ENCODE results near the gene PLTP. TPM values are rescaled to one million over a fixed set of nuclear protein-coding genes. Genes with fewer than 3 reads are reported as not detected.
A peak's percentile ranks its signal among the peaks of the same experiment; 100 is the strongest.

The PLTP gene
- total RNA-seq, 1 donor from 2014 or later, result 292 TPM

GRCh38 chr20:45909817-45910669 is 1.9 kb downstream of the PLTP start:
- no peak for DNase-seq (ENCODE audit: extremely low spot score in 2 of 2)
- Histone ChIP-seq H3K27me3 (no peaks in the 10 kb centered on the region), H3K4me3 (peak overlapping the region; percentile 16 to 56), H3K36me3 (no peaks in the 10 kb centered on the region), H3K4me1 (peaks cover 38% of the 10 kb centered on the region), H3K27ac (peak overlapping the region; percentile 87), H3K9me3 (no peaks in the 10 kb centered on the region)
- intact Hi-C loops (cut with DNase I), result no loop called here
- TF ChIP-seq CTCF (IDR thresholded peaks at IDR 0.05), result no peak
- TF ChIP-seq POLR2A (IDR thresholded peaks at IDR 0.05), result no peak

GRCh38 chr20:45909336-45909808 is 2.6 kb downstream of the PLTP start:
- Histone ChIP-seq H3K4me1 (peaks cover 38% of the 10 kb centered on the region), H3K27me3 (no peaks in the 10 kb centered on the region), H3K9me3 (no peaks in the 10 kb centered on the region), H3K27ac (peak overlapping the region; percentile 87), H3K4me3 (no peak overlapping the region), H3K36me3 (no peaks in the 10 kb centered on the region)
- intact Hi-C loops (cut with DNase I), result no loop called here
- TF ChIP-seq POLR2AphosphoS5 (IDR thresholded peaks at IDR 0.05; ENCODE audit: insufficient read depth in 1 of 2, low read depth in 1 of 2) (no peak), CTCF (IDR thresholded peaks at IDR 0.05) (no peak), POLR2A (IDR thresholded peaks at IDR 0.05) (no peak)
- no peak for DNase-seq (ENCODE audit: extremely low spot score in 2 of 2)

GRCh38 chr20:45908084-45908483 is 3.9 kb downstream of the PLTP start:
- Histone ChIP-seq H3K36me3 (peaks cover 0 to under 1% of the 10 kb centered on the region in 2 donors), H3K27me3 (no peaks in the 10 kb centered on the region), H3K4me3 (no peak overlapping the region), H3K9me3 (no peaks in the 10 kb centered on the region), H3K4me1 (peaks cover 33% of the 10 kb centered on the region), H3K27ac (no peak overlapping the region)
- TF ChIP-seq POLR2AphosphoS5 (IDR thresholded peaks at IDR 0.05; ENCODE audit: insufficient read depth in 1 of 2, low read depth in 1 of 2), result no peak
- no peak for TF ChIP-seq POLR2A (IDR thresholded peaks at IDR 0.05)
- TF ChIP-seq CTCF (IDR thresholded peaks at IDR 0.05), result no peak
- intact Hi-C loops (cut with DNase I), result no loop called here
- DNase-seq (ENCODE audit: extremely low spot score in 2 of 2), result no peak

- DNase-seq (ENCODE audit: extremely low spot score in 2 of 2), result no peak
- Histone ChIP-seq H3K27me3 (no peaks in the 10 kb centered on the region), H3K4me1 (peaks cover 26% of the 10 kb centered on the region), H3K36me3 (peaks cover 0 to 8% of the 10 kb centered on the region in 2 donors), H3K27ac (no peak overlapping the region), H3K9me3 (no peaks in the 10 kb centered on the region), H3K4me3 (no peak overlapping the region)
- intact Hi-C loops (cut with DNase I), result no loop called here
- TF ChIP-seq CTCF (IDR thresholded peaks at IDR 0.05) (no peak), POLR2AphosphoS5 (IDR thresholded peaks at IDR 0.05; ENCODE audit: insufficient read depth in 1 of 2, low read depth in 1 of 2) (no peak), POLR2A (IDR thresholded peaks at IDR 0.05) (no peak)
These were observed 4.6 kb downstream of the PLTP start for GRCh38 chr20:45907219-45907948.

Data from vagina (tissue), 2 donors.